ENCODE measurements around the gene ACRBP. TPM values are rescaled to one million over a fixed set of nuclear protein-coding genes. Genes with fewer than 3 reads are reported as not detected.

Gene ACRBP
- total and polyA plus RNA-seq, 11 donors: 0.32 to 7.2 (median 0.74) TPM; not detected in 1

DNA sequence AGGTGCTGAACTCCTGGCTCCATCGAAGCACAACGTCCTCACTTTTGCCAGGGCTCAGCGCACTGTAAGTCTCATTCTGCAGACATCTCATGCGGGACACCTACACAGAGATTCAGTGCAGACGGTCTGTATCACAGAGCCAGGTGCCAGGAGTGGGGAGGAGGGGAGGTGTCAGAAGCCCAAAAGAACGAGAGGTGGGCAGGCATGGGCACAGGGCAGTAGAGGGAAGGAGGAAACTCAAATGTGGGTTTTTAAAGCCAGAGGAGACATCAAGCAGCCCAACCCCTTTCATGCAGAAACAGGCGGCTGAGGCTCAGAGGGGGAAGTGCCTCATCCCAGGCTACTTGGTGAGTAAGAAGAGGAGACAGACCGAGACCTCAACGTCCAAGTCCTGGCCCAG lies 8.9 kb downstream of the ACRBP start:
- no peaks in the 10 kb centered on the region for H3K36me3 ChIP-seq
- intact Hi-C loops (cut with DNase I): no loop called here
- peak in 3 of 4 donors; percentile 16 to 35 (median 33) for ATAC-seq
- H3K27ac ChIP-seq: peak overlapping the region in 2 of 12 donors; percentile 18 to 66
- H3K4me1 ChIP-seq: peaks cover 0 to 63% (median 0%) of the 10 kb centered on the region in 12 donors
- no peaks in the 10 kb centered on the region for H3K9me3 ChIP-seq
- DNase-seq: peak in 1 of 5 donors; percentile 40
- no peak overlapping the region for H3K4me3 ChIP-seq
- TF ChIP-seq POLR2A (IDR thresholded peaks at IDR 0.05): no peak
- TF ChIP-seq CTCF (IDR thresholded peaks at IDR 0.05): no peak
- WGBS, 4 donors: 77 to 84% (median 82%) methylated on average over 8 to 9 of the region's 9 CpGs
- peaks cover 0 to 6% (median 0%) of the 10 kb centered on the region in 9 donors for H3K27me3 ChIP-seq

GRCh38 chr12:6635856-6636531 lies 11.2 kb downstream of the ACRBP start, which contains the start of gene LPAR5:
LPAR5 (minus strand) TSS chr12:6635959; CDS start chr12:6621248, 14,711 bp downstream.
- Histone ChIP-seq H3K9me3 (no peaks in the 10 kb centered on the region), H3K36me3 (no peaks in the 10 kb centered on the region), H3K27ac (peak within 1 kb of the TSS in 3 of 12 donors; percentile 19 to 62 (median 41)), H3K4me1 (peaks cover 0 to 74% (median 0%) of the 10 kb centered on the region in 12 donors), H3K27me3 (peaks cover 0 to 6% (median 0%) of the 10 kb centered on the region in 9 donors), H3K4me3 (peak within 1 kb of the TSS in 3 of 12 donors; percentile 6 to 37 (median 29))
- TF ChIP-seq POLR2A (IDR thresholded peaks at IDR 0.05): no peak
- no peak for TF ChIP-seq CTCF (IDR thresholded peaks at IDR 0.05)
- DNase-seq: peak in 2 of 5 donors; percentile 25 to 44
- peak in 3 of 4 donors; percentile 35 to 58 (median 49) for ATAC-seq
- intact Hi-C loops (cut with DNase I): no loop called here
- 60 to 76% (median 64%) methylated on average over 18 of the region's 18 CpGs for WGBS, 4 donors

DNA sequence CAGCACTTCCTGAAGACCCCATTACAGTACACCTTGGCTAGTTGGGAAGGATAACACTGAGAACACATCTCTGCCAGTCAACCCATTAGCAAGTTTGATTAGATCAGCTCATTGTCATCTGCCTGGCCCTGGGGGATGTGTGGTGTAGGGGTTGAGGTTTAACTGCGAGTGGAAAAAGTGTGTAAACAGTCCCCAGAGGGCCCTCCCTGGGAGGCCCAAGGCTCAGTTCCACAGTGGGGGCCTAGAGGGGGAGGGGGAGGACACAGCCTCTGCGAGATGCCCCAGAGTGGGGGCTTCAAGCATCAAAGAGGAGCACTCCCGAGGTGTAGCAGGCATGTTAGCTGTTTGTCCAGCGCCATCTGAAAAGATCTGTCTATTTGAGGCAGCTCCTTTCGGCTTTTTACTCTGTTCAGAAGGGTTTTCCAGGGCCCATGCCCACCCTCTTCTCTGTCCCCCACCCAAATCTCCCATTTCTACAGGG lies 11.8 kb downstream of the ACRBP start:
- 70 to 78% (median 73%) methylated on average over 5 of the region's 5 CpGs for WGBS, 4 donors
- TF ChIP-seq POLR2A (IDR thresholded peaks at IDR 0.05) (no peak), CTCF (IDR thresholded peaks at IDR 0.05) (no peak)
- DNase-seq (no peak), ATAC-seq (no peak)
- H3K4me3 ChIP-seq: peak overlapping the region in 3 of 12 donors; percentile 6 to 37 (median 29)
- H3K9me3 ChIP-seq: no peaks in the 10 kb centered on the region
- H3K36me3 ChIP-seq: no peaks in the 10 kb centered on the region
- peaks cover 0 to 6% (median 0%) of the 10 kb centered on the region in 9 donors for H3K27me3 ChIP-seq
- intact Hi-C loops (cut with DNase I): no loop called here
- peak overlapping the region in 3 of 12 donors; percentile 19 to 62 (median 41) for H3K27ac ChIP-seq
- H3K4me1 ChIP-seq: peaks cover 0 to 76% (median 2%) of the 10 kb centered on the region in 12 donors
